K562 (cell line): ENCODE results near the gene SCUBE2. TPM values are rescaled to one million over a fixed set of nuclear protein-coding genes. Genes with fewer than 3 reads are reported as not detected.

ENCODE experiments used
- BRD4 ChIP-seq: fragments of 200-600 bp; sonication (generic); IDR thresholded peaks from 2 replicates; pipeline ENCODE4 v1.6.1; 2017; ENCODE audit warnings: inconsistent platforms
- KLF16 ChIP-seq: IDR thresholded peaks from 2 replicates; pipeline ENCODE4 v1.6.1; 2016; ENCODE audit warnings: antibody characterized with exemption
- MIER1 ChIP-seq: fragments of 450-650 bp; IDR thresholded peaks from 2 replicates; pipeline ENCODE4 v1.6.1; 2016; ENCODE audit warnings: antibody characterized with exemption, mild to moderate bottlenecking, low read depth
- NR2C2 ChIP-seq, 2 experiments: fragments of 200-800 bp in 1 of 2; sonication (Bioruptor generic) in 1 of 2; sonication (generic) in 1 of 2; formaldehyde crosslinking in 1 of 2; IDR thresholded peaks; 2 replicates each; pipeline versions ENCODE4 v1.6.1 to v1.8.0; 2016 to 2022; ENCODE audit warnings: mild to moderate bottlenecking in 1 of 2, missing compliant biosample characterization in 1 of 2, missing genetic modification characterization in 1 of 2, missing genetic modification reagents in 1 of 2
- RAD21 ChIP-seq, 2 experiments: fragments of 250-450 bp in 1 of 2; fragments of 450-650 bp in 1 of 2; sonication (Bioruptor Pico) in 1 of 2; formaldehyde crosslinking in 1 of 2; IDR thresholded peaks in 1 of 2; conservative IDR thresholded peaks in 1 of 2; 2 replicates each; pipeline versions ENCODE4 v1.4.0 to v1.8.0; 2020 to 2022; ENCODE audit warnings: mild to moderate bottlenecking in 2 of 2, moderate library complexity in 1 of 2
- SMC3 ChIP-seq: conservative IDR thresholded peaks from 2 replicates; pipeline ENCODE4 v1.6.1; 2011; ENCODE audit warnings: low read depth, low read length, improper control_type of control experiment; ENCODE audit not compliant: insufficient read depth
- TAF1 ChIP-seq: IDR thresholded peaks from 2 replicates; pipeline ENCODE4 v1.6.1; 2011; ENCODE audit warnings: mild to moderate bottlenecking, low read length, moderate library complexity; ENCODE audit not compliant: insufficient read depth, control insufficient read depth, severe bottlenecking; ENCODE audit errors: extremely low read depth
- TBP ChIP-seq: optimal IDR thresholded peaks from 2 replicates; pipeline ENCODE3; 2011; ENCODE audit warnings: low read depth, low read length, improper control_type of control experiment
- ZNF24 ChIP-seq: fragments of 450-650 bp; IDR thresholded peaks from 2 replicates; pipeline ENCODE4 v1.6.1; 2016
- ZZZ3 ChIP-seq: fragments of 450-650 bp; IDR thresholded peaks from 2 replicates; pipeline ENCODE4 v1.6.1; 2016; ENCODE audit warnings: antibody characterized with exemption, mild to moderate bottlenecking, moderate library complexity
- polyA plus RNA-seq, 8 experiments: library from polyadenylated mRNA; depleted of rRNA in 4 of 8; stranded (reverse) in 5 of 8; unstranded in 3 of 8; fragments of >200 nt; fragmentation: Nextera tagmentation in 2 of 8; fragmentation: Illumina TruSeq in 1 of 8; extraction: Ambion mirVana in 2 of 8; extraction: Trizol in 1 of 8; gene quantifications; 2 replicates each; pipeline versions ENCODE4 v1.2.1 to v1.2.3, GENCODE V29; 2011 to 2014; ENCODE audit warnings: inconsistent platforms in 1 of 8, missing spikeins in 1 of 8
- total RNA-seq, 7 experiments: library from RNA; depleted of rRNA in 6 of 7; stranded (reverse); fragments of >200 nt in 6 of 7; fragmentation: Illumina TruSeq in 2 of 7; extraction: Trizol in 2 of 7; gene quantifications; 2 replicates each; pipeline versions ENCODE4 v1.2.1 to v1.2.3, GENCODE V29; 2011 to 2021; ENCODE audit warnings: low replicate concordance in 1 of 7
- TF ChIP-seq, protein P1 (sequence below), 2 experiments: fragments of 450-650 bp; formaldehyde crosslinking in 1 of 2; IDR thresholded peaks; 2 replicates each; pipeline versions ENCODE4 v1.4.0 to v1.6.1; 2014 to 2020; ENCODE audit warnings: mild to moderate bottlenecking in 2 of 2, borderline replicate concordance in 1 of 2, low read depth in 1 of 2
- TF ChIP-seq, protein P2 (sequence below), 3 experiments: IDR thresholded peaks in 2 of 3; conservative IDR thresholded peaks in 1 of 3; 2 replicates each; pipeline ENCODE4 v1.5.1; 2011 to 2012; ENCODE audit warnings: low read length in 3 of 3, mild to moderate bottlenecking in 3 of 3, control low read depth in 2 of 3, improper control_type of control experiment in 1 of 3, inconsistent platforms in 1 of 3, low read depth in 1 of 3, mixed read lengths in 1 of 3, moderate library complexity in 1 of 3; ENCODE audit not compliant: insufficient read depth in 2 of 3
- TF ChIP-seq, protein P3 (sequence below): sonication (generic); formaldehyde crosslinking; IDR thresholded peaks from 2 replicates; pipeline ENCODE4 v1.9.0; 2022; ENCODE audit warnings: mild to moderate bottlenecking, missing genetic modification reagents
- TF ChIP-seq, protein P4 (sequence below): fragments of 450-650 bp; IDR thresholded peaks from 2 replicates; pipeline ENCODE4 v1.7.1; 2018; ENCODE audit warnings: mild to moderate bottlenecking, low read depth; ENCODE audit not compliant: partially characterized antibody

Gene SCUBE2
- total and polyA plus RNA-seq, 9 of the 15 experiments (the other 6 are each of a cell fraction or from before 2014, with no cell fraction given), result 0.06 to 0.40 (median 0.07) TPM; not detected in 6

DNA sequence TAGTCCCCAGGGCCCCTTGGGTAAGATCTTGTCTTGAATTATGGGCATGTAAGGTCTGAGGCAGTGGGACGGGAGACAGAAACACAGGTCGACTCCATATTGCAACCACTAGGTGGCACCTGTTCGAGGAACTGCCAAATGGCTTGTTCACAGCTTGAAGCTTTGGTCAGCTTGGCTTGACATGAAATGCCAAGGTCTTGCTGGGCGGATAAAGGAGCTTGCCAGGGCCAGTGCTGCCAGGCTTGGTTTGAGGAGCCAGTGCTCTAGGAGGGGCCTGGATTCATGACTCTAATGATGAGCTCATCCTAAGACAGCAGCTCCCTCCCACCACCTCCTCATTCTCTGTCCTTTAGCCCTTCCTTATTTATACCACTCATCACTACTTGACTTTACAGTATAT lies 75.7 kb downstream of the SCUBE2 start (continued):
- TF ChIP-seq RAD21 (CRISPR knock-in tag; conservative IDR thresholded peaks at IDR 0.05 in 1 of 2, IDR thresholded peaks at IDR 0.05 in 1 of 2) (peak; percentile 45 to 76), TAF1 (no peak), SMC3 (peak; percentile 69), NR2C2 (CRISPR knock-in tag; IDR thresholded peaks at IDR 0.05) (no peak), NR2C2 (tag; IDR thresholded peaks at IDR 0.05) (no peak), ZNF24 (no peak), ZZZ3 (no peak), TBP (no peak), MIER1 (no peak), BRD4 (no peak), KLF16 (0 out of 2 replicates have a peak, but pooled peaks have one; percentile 12)
- TF ChIP-seq, protein P1, sequence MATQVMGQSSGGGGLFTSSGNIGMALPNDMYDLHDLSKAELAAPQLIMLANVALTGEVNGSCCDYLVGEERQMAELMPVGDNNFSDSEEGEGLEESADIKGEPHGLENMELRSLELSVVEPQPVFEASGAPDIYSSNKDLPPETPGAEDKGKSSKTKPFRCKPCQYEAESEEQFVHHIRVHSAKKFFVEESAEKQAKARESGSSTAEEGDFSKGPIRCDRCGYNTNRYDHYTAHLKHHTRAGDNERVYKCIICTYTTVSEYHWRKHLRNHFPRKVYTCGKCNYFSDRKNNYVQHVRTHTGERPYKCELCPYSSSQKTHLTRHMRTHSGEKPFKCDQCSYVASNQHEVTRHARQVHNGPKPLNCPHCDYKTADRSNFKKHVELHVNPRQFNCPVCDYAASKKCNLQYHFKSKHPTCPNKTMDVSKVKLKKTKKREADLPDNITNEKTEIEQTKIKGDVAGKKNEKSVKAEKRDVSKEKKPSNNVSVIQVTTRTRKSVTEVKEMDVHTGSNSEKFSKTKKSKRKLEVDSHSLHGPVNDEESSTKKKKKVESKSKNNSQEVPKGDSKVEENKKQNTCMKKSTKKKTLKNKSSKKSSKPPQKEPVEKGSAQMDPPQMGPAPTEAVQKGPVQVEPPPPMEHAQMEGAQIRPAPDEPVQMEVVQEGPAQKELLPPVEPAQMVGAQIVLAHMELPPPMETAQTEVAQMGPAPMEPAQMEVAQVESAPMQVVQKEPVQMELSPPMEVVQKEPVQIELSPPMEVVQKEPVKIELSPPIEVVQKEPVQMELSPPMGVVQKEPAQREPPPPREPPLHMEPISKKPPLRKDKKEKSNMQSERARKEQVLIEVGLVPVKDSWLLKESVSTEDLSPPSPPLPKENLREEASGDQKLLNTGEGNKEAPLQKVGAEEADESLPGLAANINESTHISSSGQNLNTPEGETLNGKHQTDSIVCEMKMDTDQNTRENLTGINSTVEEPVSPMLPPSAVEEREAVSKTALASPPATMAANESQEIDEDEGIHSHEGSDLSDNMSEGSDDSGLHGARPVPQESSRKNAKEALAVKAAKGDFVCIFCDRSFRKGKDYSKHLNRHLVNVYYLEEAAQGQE (IDR thresholded peaks at IDR 0.05; ENCODE audit: borderline replicate concordance), result peak; percentile 46; the same call in 1 of the 2 replicates
- TF ChIP-seq, protein P1 (CRISPR knock-in tag; IDR thresholded peaks at IDR 0.05; ENCODE audit: low read depth), result no peak
- TF ChIP-seq, protein P2, sequence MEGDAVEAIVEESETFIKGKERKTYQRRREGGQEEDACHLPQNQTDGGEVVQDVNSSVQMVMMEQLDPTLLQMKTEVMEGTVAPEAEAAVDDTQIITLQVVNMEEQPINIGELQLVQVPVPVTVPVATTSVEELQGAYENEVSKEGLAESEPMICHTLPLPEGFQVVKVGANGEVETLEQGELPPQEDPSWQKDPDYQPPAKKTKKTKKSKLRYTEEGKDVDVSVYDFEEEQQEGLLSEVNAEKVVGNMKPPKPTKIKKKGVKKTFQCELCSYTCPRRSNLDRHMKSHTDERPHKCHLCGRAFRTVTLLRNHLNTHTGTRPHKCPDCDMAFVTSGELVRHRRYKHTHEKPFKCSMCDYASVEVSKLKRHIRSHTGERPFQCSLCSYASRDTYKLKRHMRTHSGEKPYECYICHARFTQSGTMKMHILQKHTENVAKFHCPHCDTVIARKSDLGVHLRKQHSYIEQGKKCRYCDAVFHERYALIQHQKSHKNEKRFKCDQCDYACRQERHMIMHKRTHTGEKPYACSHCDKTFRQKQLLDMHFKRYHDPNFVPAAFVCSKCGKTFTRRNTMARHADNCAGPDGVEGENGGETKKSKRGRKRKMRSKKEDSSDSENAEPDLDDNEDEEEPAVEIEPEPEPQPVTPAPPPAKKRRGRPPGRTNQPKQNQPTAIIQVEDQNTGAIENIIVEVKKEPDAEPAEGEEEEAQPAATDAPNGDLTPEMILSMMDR (IDR thresholded peaks at IDR 0.05 in 2 of 3, conservative IDR thresholded peaks at IDR 0.05 in 1 of 3; ENCODE audit: insufficient read depth in 2 of 3, low read depth in 1 of 3, low read length in 3 of 3), result peak; percentile 76 to 84 (median 80)
- TF ChIP-seq, protein P3, sequence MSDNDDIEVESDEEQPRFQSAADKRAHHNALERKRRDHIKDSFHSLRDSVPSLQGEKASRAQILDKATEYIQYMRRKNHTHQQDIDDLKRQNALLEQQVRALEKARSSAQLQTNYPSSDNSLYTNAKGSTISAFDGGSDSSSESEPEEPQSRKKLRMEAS, result no peak
- TF ChIP-seq, protein P4, sequence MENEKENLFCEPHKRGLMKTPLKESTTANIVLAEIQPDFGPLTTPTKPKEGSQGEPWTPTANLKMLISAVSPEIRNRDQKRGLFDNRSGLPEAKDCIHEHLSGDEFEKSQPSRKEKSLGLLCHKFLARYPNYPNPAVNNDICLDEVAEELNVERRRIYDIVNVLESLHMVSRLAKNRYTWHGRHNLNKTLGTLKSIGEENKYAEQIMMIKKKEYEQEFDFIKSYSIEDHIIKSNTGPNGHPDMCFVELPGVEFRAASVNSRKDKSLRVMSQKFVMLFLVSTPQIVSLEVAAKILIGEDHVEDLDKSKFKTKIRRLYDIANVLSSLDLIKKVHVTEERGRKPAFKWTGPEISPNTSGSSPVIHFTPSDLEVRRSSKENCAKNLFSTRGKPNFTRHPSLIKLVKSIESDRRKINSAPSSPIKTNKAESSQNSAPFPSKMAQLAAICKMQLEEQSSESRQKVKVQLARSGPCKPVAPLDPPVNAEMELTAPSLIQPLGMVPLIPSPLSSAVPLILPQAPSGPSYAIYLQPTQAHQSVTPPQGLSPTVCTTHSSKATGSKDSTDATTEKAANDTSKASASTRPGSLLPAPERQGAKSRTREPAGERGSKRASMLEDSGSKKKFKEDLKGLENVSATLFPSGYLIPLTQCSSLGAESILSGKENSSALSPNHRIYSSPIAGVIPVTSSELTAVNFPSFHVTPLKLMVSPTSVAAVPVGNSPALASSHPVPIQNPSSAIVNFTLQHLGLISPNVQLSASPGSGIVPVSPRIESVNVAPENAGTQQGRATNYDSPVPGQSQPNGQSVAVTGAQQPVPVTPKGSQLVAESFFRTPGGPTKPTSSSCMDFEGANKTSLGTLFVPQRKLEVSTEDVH, result no peak
